H1 (cell line): ENCODE results near the gene HECTD3. TPM values are rescaled to one million over a fixed set of nuclear protein-coding genes. Genes with fewer than 3 reads are reported as not detected.

Source experiments
- CTCF ChIA-PET: fragments of 300-600 bp; sonication (Branson Sonifier 250); formaldehyde crosslinking; loops from one replicate; lab custom pipeline; 2021; ENCODE audit not compliant: partially characterized antibody; lab: Charles Lee
- POLR2A ChIA-PET: fragments of 300-600 bp; sonication (Branson Sonifier 250); formaldehyde crosslinking; loops from one replicate; lab custom pipeline; 2021; ENCODE audit warnings: inconsistent platforms; ENCODE audit not compliant: partially characterized antibody; lab: Charles Lee
- DNase-seq, 2 experiments: peaks; one replicate each; pipeline versions ENCODE4 v3.0.0 to v3.0.0-alpha.2; 2010 to 2022; ENCODE audit warnings: low spot score in 2 of 2, low read depth in 1 of 2, mixed read lengths in 1 of 2
- FAIRE-seq: peaks from 2 replicates; lab custom pipeline; 2011; peaks lifted over from hg19 to GRCh38; lab: Jason Lieb, UNC
- H2AFZ ChIP-seq: 2 replicates; pipeline ENCODE4 v1.8.1; 2012; ENCODE audit warnings: low read length, inconsistent platforms
- H2AK5ac ChIP-seq: 2 replicates; pipeline ENCODE4 v1.6.1; 2013; ENCODE audit warnings: low read depth, low read length
- H2BK120ac ChIP-seq: replicated peaks from 2 replicates; pipeline ENCODE3; 2013; ENCODE audit warnings: low read depth, low read length, inconsistent platforms
- H2BK12ac ChIP-seq: 2 replicates; pipeline ENCODE4 v1.6.1; 2013; ENCODE audit warnings: low read depth, low read length
- H2BK15ac ChIP-seq: 2 replicates; pipeline ENCODE4 v1.6.1; 2013; ENCODE audit warnings: low read length
- H2BK20ac ChIP-seq: 2 replicates; pipeline ENCODE4 v1.6.1; 2013; ENCODE audit warnings: low read length
- H2BK5ac ChIP-seq: 2 replicates; pipeline ENCODE4 v1.6.1; 2013; ENCODE audit warnings: low read depth, low read length
- H3K14ac ChIP-seq: 2 replicates; pipeline ENCODE4 v1.6.1; 2013; ENCODE audit warnings: inconsistent platforms; ENCODE audit not compliant: insufficient read length
- H3K18ac ChIP-seq: 2 replicates; pipeline ENCODE4 v1.6.1; 2013; ENCODE audit warnings: low read length; ENCODE audit errors: extremely low read depth
- H3K23ac ChIP-seq: 2 replicates; pipeline ENCODE4 v1.6.1; 2013; ENCODE audit warnings: inconsistent platforms; ENCODE audit not compliant: insufficient read length
- H3K23me2 ChIP-seq: 2 replicates; pipeline ENCODE4 v1.6.1; 2013; ENCODE audit warnings: low read depth, low read length
- H3K27ac ChIP-seq: 2 replicates; pipeline ENCODE4 v1.6.1; 2011; ENCODE audit warnings: low read depth, low read length, inconsistent platforms
- H3K27me3 ChIP-seq, 4 experiments: replicated peaks in 1 of 4; 1 replicate in 1 of 4; 2 replicates in 3 of 4; pipeline versions ENCODE4 v1.6.1 to v1.8.1; 2011 to 2013; ENCODE audit warnings: low read length in 3 of 4, mild to moderate bottlenecking in 3 of 4, inconsistent platforms in 2 of 4, mixed read lengths in 2 of 4, moderate library complexity in 1 of 4; ENCODE audit not compliant: control insufficient read depth in 3 of 4, insufficient read depth in 3 of 4; ENCODE audit errors: extremely low read depth in 1 of 4
- H3K36me3 ChIP-seq, 4 experiments: 2 replicates each; pipeline versions ENCODE4 v1.6.1 to v1.8.1; 2011 to 2013; ENCODE audit warnings: mild to moderate bottlenecking in 4 of 4, low read length in 3 of 4, moderate library complexity in 2 of 4, control low read depth in 1 of 4, inconsistent platforms in 1 of 4; ENCODE audit not compliant: insufficient read depth in 4 of 4, control insufficient read depth in 2 of 4
- H3K4ac ChIP-seq: replicated peaks from 2 replicates; pipeline ENCODE3; 2013; ENCODE audit warnings: low read length, low read depth, mixed read lengths, inconsistent platforms; ENCODE audit not compliant: insufficient read length
- H3K4me1 ChIP-seq, 4 experiments: replicated peaks in 1 of 4; 1 replicate in 1 of 4; 2 replicates in 3 of 4; pipeline versions ENCODE4 v1.6.1 to v1.8.1; 2011 to 2013; ENCODE audit warnings: low read length in 3 of 4, inconsistent platforms in 2 of 4, mixed read lengths in 1 of 4; ENCODE audit not compliant: insufficient read depth in 4 of 4, control insufficient read depth in 3 of 4
- H3K4me2 ChIP-seq, 2 experiments: 2 replicates each; pipeline versions ENCODE4 v1.6.1 to v1.8.1; 2011 to 2013; ENCODE audit warnings: low read depth in 2 of 2, low read length in 2 of 2, control low read depth in 1 of 2, inconsistent platforms in 1 of 2, mild to moderate bottlenecking in 1 of 2; ENCODE audit not compliant: insufficient read depth in 1 of 2
- H3K4me3 ChIP-seq, 4 experiments: fragments of 200-600, 300-600 bp in 1 of 4; sonication (generic), shearing (Covaris generic), sonication (Bioruptor Twin) in 1 of 4; 2 replicates each; pipeline versions ENCODE4 v1.5.1 to v1.8.1; 2011 to 2016; ENCODE audit warnings: low read length in 4 of 4, low read depth in 3 of 4, control low read depth in 2 of 4, inconsistent platforms in 2 of 4, mild to moderate bottlenecking in 2 of 4, mixed read lengths in 1 of 4, moderate library complexity in 1 of 4; ENCODE audit not compliant: insufficient read depth in 2 of 4; ENCODE audit errors: extremely low read depth in 1 of 4
- H3K56ac ChIP-seq: replicated peaks from 2 replicates; pipeline ENCODE3; 2013; ENCODE audit warnings: low read depth, mild to moderate bottlenecking, mixed read lengths, low read length, inconsistent platforms; ENCODE audit not compliant: insufficient read length
- H3K79me1 ChIP-seq: 2 replicates; pipeline ENCODE4 v1.6.1; 2013; ENCODE audit warnings: low read depth, low read length, control low read depth
- H3K79me2 ChIP-seq, 2 experiments: 2 replicates each; pipeline versions ENCODE4 v1.6.1 to v1.8.1; 2012 to 2013; ENCODE audit warnings: low read length in 2 of 2, mild to moderate bottlenecking in 2 of 2, inconsistent platforms in 1 of 2; ENCODE audit not compliant: insufficient read depth in 2 of 2, control insufficient read depth in 1 of 2
- H3K9ac ChIP-seq, 4 experiments: replicated peaks in 1 of 4; 1 replicate in 1 of 4; 2 replicates in 3 of 4; pipeline versions ENCODE4 v1.6.1 to v1.8.1; 2011 to 2013; ENCODE audit warnings: low read depth in 3 of 4, low read length in 3 of 4, control low read depth in 2 of 4, mild to moderate bottlenecking in 2 of 4, moderate library complexity in 2 of 4, inconsistent platforms in 1 of 4; ENCODE audit errors: extremely low read depth in 1 of 4
- H3K9me3 ChIP-seq, 2 experiments: 2 replicates each; pipeline versions ENCODE4 v1.6.1 to v1.8.1; 2012 to 2013; ENCODE audit warnings: mild to moderate bottlenecking in 2 of 2, moderate library complexity in 2 of 2, control low read depth in 1 of 2, inconsistent platforms in 1 of 2, low read depth in 1 of 2, low read length in 1 of 2, mixed read lengths in 1 of 2; ENCODE audit not compliant: insufficient read depth in 2 of 2
- H4K20me1 ChIP-seq, 2 experiments: replicated peaks in 1 of 2; 2 replicates each; pipeline versions ENCODE3 to v1.8.1; 2011 to 2013; ENCODE audit warnings: inconsistent platforms in 2 of 2, low read length in 2 of 2, mild to moderate bottlenecking in 1 of 2; ENCODE audit not compliant: insufficient read depth in 2 of 2, control insufficient read depth in 1 of 2
- H4K5ac ChIP-seq: 2 replicates; pipeline ENCODE4 v1.6.1; 2013; ENCODE audit warnings: low read length, low read depth, mixed read lengths, inconsistent platforms; ENCODE audit not compliant: insufficient read length
- H4K8ac ChIP-seq: 2 replicates; pipeline ENCODE4 v1.8.0; 2013; ENCODE audit warnings: mild to moderate bottlenecking, moderate library complexity, low read length, inconsistent platforms; ENCODE audit not compliant: insufficient read depth; ENCODE audit errors: extremely low read depth
- H4K91ac ChIP-seq: replicated peaks from 2 replicates; pipeline ENCODE3; 2013; ENCODE audit warnings: low read length, mixed read lengths, inconsistent platforms; ENCODE audit not compliant: insufficient read length
- CEBPB ChIP-seq: IDR thresholded peaks from 2 replicates; pipeline ENCODE4 v1.6.1; 2012; ENCODE audit warnings: low read depth, low read length
- NRF1 ChIP-seq: IDR thresholded peaks from 2 replicates; pipeline ENCODE4 v1.6.1; 2011; ENCODE audit warnings: mild to moderate bottlenecking, low read depth, low read length, improper control_type of control experiment
- TBP ChIP-seq: IDR thresholded peaks from 2 replicates; pipeline ENCODE4 v1.6.1; 2011; ENCODE audit warnings: low read depth, low read length, improper control_type of control experiment
- WGBS, 2 experiments: shearing (Covaris generic) in 1 of 2; methylation state at CpG; one replicate each; pipeline versions ENCODE4 v1.1.6 to v1.1.7; 2013 to 2015; ENCODE audit warnings: low lambda C conversion rate in 2 of 2, mixed read lengths in 2 of 2, inconsistent platforms in 1 of 2, low coverage in 1 of 2, missing lambda C conversion rate in 1 of 2; ENCODE audit not compliant: insufficient replicate concordance in 2 of 2, insufficient coverage in 1 of 2, insufficient read length in 1 of 2; ENCODE audit errors: extremely low coverage in 1 of 2, missing lambda C conversion rate in 1 of 2; 5-methylcytosine and 5-hydroxymethylcytosine counted together
- polyA plus RNA-seq, 7 experiments: library from polyadenylated mRNA; depleted of rRNA in 3 of 7; stranded (reverse) in 5 of 7; unstranded in 2 of 7; fragments of >200 nt in 5 of 7; fragments of 200-250 nt in 2 of 7; gene quantifications; 1 replicate in 5 of 7; 2 replicates in 1 of 7; 4 replicates in 1 of 7; pipeline versions ENCODE4 v1.2.1 to v1.2.3, GENCODE V29; 2011 to 2013; ENCODE audit warnings: missing spikeins in 2 of 7, mixed read lengths in 2 of 7
- total RNA-seq: library from RNA; stranded (reverse); fragmentation: NEBNext Ultra II Directional; extraction: Animal tissue kit (Norgen Biotek cat#: 25700); gene quantifications from 2 replicates; pipeline ENCODE4 v1.2.1, GENCODE V29; 2021
- TF ChIP-seq, protein P1 (sequence below): IDR thresholded peaks from 2 replicates; pipeline ENCODE4 v1.6.1; 2012; ENCODE audit warnings: inconsistent platforms

The HECTD3 gene
- total and polyA plus RNA-seq, 2 of the 8 experiments (the other 6 are each of a cell fraction or from before 2014, with no cell fraction given), result 32.9 to 52.7 TPM

DNA sequence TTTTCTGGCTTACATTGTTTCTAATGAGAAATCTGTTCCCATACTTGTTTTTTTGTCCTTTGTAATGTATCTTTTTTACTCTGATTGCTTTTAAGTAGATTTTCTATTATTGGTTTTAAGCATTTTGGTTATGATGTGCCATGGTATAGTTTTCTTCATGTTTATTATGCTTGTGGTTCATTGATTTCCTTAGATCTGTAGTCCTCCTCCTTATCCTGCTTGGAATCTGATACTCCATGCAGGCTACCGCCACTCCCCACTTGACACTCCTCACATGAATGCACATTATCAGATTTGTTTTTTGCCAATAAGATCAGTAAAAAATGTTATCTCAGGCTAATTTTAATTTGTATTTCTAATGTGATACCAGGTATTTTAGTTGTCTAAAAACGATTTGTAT is 21.7 kb upstream of the HECTD3 start:
- H3K4me3 ChIP-seq, result no peak overlapping the region
- no peak overlapping the region for H3K14ac ChIP-seq
- TF ChIP-seq CEBPB (no peak), TBP (no peak), NRF1 (no peak)
- TF ChIP-seq, protein P1, sequence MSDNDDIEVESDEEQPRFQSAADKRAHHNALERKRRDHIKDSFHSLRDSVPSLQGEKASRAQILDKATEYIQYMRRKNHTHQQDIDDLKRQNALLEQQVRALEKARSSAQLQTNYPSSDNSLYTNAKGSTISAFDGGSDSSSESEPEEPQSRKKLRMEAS, result no peak
- H3K23ac ChIP-seq, result no peak overlapping the region
- no peaks in the 10 kb centered on the region for H3K9me3 ChIP-seq
- H2BK120ac ChIP-seq, result no peak overlapping the region
- H3K27me3 ChIP-seq, result no peaks in the 10 kb centered on the region
- no peak overlapping the region for H2BK20ac ChIP-seq
- no peak overlapping the region for H2BK12ac ChIP-seq
- H2AFZ ChIP-seq, result no peak overlapping the region
- CTCF ChIA-PET, result interaction anchor here (0.8 to 4.5 kb wide), 3 partner anchors 10 to 278 kb away, joined by 3 to 36 read pairs (median 4); no protein-coding TSS in a partner anchor
- no peak overlapping the region for H4K91ac ChIP-seq
- H3K4me1 ChIP-seq, result no peaks in the 10 kb centered on the region
- H3K23me2 ChIP-seq, result no peaks in the 10 kb centered on the region
- H2BK15ac ChIP-seq, result no peak overlapping the region
- H2BK5ac ChIP-seq, result no peak overlapping the region
- no peaks in the 10 kb centered on the region for H3K79me1 ChIP-seq
- no peak overlapping the region for H2AK5ac ChIP-seq
- no peak overlapping the region for H3K18ac ChIP-seq
- no peak overlapping the region for H3K4me2 ChIP-seq
- no peak overlapping the region for H3K27ac ChIP-seq
- H4K5ac ChIP-seq, result no peak overlapping the region
- no peak overlapping the region for H3K9ac ChIP-seq
- H3K4ac ChIP-seq, result no peak overlapping the region
- no peaks in the 10 kb centered on the region for H4K20me1 ChIP-seq
- FAIRE-seq (no peak), DNase-seq (no peak)
- no peak overlapping the region for H3K56ac ChIP-seq
- H3K36me3 ChIP-seq, result no peaks in the 10 kb centered on the region
- WGBS, 2 experiments, result 88% methylated on average over 2 of the region's 2 CpGs; no CpG with 5 or more reads in 1 of the 2 experiments
- H3K79me2 ChIP-seq, result no peaks in the 10 kb centered on the region
- no peak overlapping the region for H4K8ac ChIP-seq
- POLR2A ChIA-PET, result no interaction called here
